KMS-11 (cell line): ENCODE measurements around the gene CASD1.

Experiments
- H2AFZ ChIP-seq: fragments of 200-600 bp; sonication (generic); 2 replicates; pipeline ENCODE4 v1.6.1; 2016; ENCODE audit warnings: antibody characterized with exemption, mixed run types, low read depth
- H3K27ac ChIP-seq: fragments of 200-600 bp; sonication (generic); 2 replicates; pipeline ENCODE4 v1.6.1; 2016; ENCODE audit warnings: mild to moderate bottlenecking, mixed run types
- H3K27me3 ChIP-seq: fragments of 200-600 bp; sonication (generic); 2 replicates; pipeline ENCODE4 v1.6.1; 2017; ENCODE audit warnings: mild to moderate bottlenecking, low read depth, mixed run types, moderate library complexity; ENCODE audit not compliant: insufficient read depth
- H3K36me3 ChIP-seq: fragments of 200-600 bp; sonication (generic); 2 replicates; pipeline ENCODE4 v1.6.1; 2017; ENCODE audit warnings: mild to moderate bottlenecking, mixed run types; ENCODE audit not compliant: insufficient read depth
- H3K4me1 ChIP-seq: fragments of 200-600 bp; sonication (generic); 2 replicates; pipeline ENCODE4 v1.6.1; 2016; ENCODE audit warnings: mild to moderate bottlenecking, low read depth, mixed run types; ENCODE audit not compliant: poor library complexity, severe bottlenecking
- H3K4me2 ChIP-seq: fragments of 200-600 bp; sonication (generic); 2 replicates; pipeline ENCODE4 v1.7.0; 2016; ENCODE audit warnings: mild to moderate bottlenecking, mixed run types
- H3K4me3 ChIP-seq: fragments of 200-600 bp; sonication (generic); IDR thresholded peaks from 2 replicates; pipeline ENCODE4 v1.6.1; 2017; ENCODE audit warnings: low read depth, low read length, mixed read lengths; ENCODE audit not compliant: insufficient read depth
- H3K79me2 ChIP-seq: fragments of 200-600 bp; sonication (generic); 2 replicates; pipeline ENCODE4 v1.6.1; 2016; ENCODE audit warnings: low read depth, mixed run types; ENCODE audit not compliant: insufficient read depth
- H3K9ac ChIP-seq: fragments of 200-600 bp; sonication (generic); 2 replicates; pipeline ENCODE4 v1.6.1; 2016; ENCODE audit warnings: mild to moderate bottlenecking, mixed run types
- H4K20me1 ChIP-seq: fragments of 200-600 bp; sonication (generic); 2 replicates; pipeline ENCODE4 v1.6.1; 2016; ENCODE audit warnings: mild to moderate bottlenecking, mixed run types; ENCODE audit not compliant: insufficient read depth
- TF ChIP-seq, protein P1 (sequence below): fragments of 200-600 bp; sonication (generic); conservative IDR thresholded peaks from 2 replicates; pipeline ENCODE4 v1.6.1; 2017; ENCODE audit warnings: low read depth, mild to moderate bottlenecking, antibody characterized with exemption, low read length, moderate library complexity, mixed read lengths

CASD1 gene

DNA sequence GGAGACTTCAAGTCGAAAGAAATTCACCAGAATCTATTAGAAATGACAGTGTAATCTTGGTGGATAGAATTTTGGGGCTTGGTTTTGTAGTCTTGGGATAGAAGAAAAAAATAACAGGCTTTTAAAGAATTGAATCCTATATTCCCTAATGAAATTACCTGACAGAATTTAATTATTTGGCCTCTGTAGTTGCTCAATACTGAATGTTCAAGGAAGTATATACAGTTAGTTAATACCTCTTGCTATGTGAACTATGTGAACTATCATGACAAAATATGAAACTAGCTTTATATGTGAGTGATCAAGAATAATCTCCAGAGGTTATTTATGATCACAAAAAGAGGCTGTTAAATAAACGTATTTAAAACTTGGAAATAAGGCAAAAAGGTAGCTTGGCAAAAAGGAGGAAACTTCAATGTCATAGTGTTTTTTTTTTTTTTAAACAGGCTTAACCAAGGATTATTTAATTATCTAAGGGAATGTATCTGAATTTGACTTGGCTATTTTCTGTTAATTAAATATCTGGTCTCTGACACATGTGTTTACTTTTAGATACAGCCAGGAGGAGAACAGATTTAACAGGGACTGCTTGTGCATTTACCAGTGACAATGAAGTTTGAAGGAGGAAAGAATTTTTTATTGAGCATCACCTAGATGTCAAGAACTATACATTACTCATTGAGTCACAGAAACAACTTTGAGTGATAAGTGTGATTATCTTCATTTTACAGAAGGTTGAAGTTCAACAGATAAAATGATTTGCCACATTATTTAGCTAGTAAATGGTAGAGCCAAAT lies 11.5 kb upstream of the CASD1 start:
- H2AFZ ChIP-seq, result no peak overlapping the region
- H4K20me1 ChIP-seq, result no peaks in the 10 kb centered on the region
- no peaks in the 10 kb centered on the region for H3K36me3 ChIP-seq
- H3K4me1 ChIP-seq, result peaks cover 1% of the 10 kb centered on the region
- H3K4me2 ChIP-seq, result no peak overlapping the region
- no peaks in the 10 kb centered on the region for H3K27me3 ChIP-seq
- no peak overlapping the region for H3K4me3 ChIP-seq
- H3K27ac ChIP-seq, result no peak overlapping the region
- H3K79me2 ChIP-seq, result no peaks in the 10 kb centered on the region
- H3K9ac ChIP-seq, result no peak overlapping the region
- TF ChIP-seq, protein P1, sequence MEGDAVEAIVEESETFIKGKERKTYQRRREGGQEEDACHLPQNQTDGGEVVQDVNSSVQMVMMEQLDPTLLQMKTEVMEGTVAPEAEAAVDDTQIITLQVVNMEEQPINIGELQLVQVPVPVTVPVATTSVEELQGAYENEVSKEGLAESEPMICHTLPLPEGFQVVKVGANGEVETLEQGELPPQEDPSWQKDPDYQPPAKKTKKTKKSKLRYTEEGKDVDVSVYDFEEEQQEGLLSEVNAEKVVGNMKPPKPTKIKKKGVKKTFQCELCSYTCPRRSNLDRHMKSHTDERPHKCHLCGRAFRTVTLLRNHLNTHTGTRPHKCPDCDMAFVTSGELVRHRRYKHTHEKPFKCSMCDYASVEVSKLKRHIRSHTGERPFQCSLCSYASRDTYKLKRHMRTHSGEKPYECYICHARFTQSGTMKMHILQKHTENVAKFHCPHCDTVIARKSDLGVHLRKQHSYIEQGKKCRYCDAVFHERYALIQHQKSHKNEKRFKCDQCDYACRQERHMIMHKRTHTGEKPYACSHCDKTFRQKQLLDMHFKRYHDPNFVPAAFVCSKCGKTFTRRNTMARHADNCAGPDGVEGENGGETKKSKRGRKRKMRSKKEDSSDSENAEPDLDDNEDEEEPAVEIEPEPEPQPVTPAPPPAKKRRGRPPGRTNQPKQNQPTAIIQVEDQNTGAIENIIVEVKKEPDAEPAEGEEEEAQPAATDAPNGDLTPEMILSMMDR, result no peak

GRCh38 chr7:94498918-94499317 lies 10.7 kb upstream of the CASD1 start:
- no peaks in the 10 kb centered on the region for H3K79me2 ChIP-seq
- H3K9ac ChIP-seq, result no peak overlapping the region
- TF ChIP-seq, protein P1, result no peak
- no peak overlapping the region for H3K4me3 ChIP-seq
- no peak overlapping the region for H3K27ac ChIP-seq
- H3K27me3 ChIP-seq, result no peaks in the 10 kb centered on the region
- no peaks in the 10 kb centered on the region for H3K36me3 ChIP-seq
- no peaks in the 10 kb centered on the region for H3K4me1 ChIP-seq
- H2AFZ ChIP-seq, result no peak overlapping the region
- H4K20me1 ChIP-seq, result no peaks in the 10 kb centered on the region
- no peak overlapping the region for H3K4me2 ChIP-seq

GRCh38 chr7:94507462-94507861 lies 2.1 kb upstream of the CASD1 start:
- no peak overlapping the region for H3K4me2 ChIP-seq
- H3K27ac ChIP-seq, result no peak overlapping the region
- H3K9ac ChIP-seq, result no peak overlapping the region
- TF ChIP-seq, protein P1, result no peak
- no peaks in the 10 kb centered on the region for H3K27me3 ChIP-seq
- H3K4me1 ChIP-seq, result peaks cover 17% of the 10 kb centered on the region
- no peaks in the 10 kb centered on the region for H3K36me3 ChIP-seq
- peaks cover 22% of the 10 kb centered on the region; the same call in 1 of the 2 replicates for H3K79me2 ChIP-seq
- no peaks in the 10 kb centered on the region for H4K20me1 ChIP-seq
- no peak overlapping the region for H2AFZ ChIP-seq
- H3K4me3 ChIP-seq, result no peak overlapping the region

GRCh38 chr7:94507962-94508361 lies 1.6 kb upstream of the CASD1 start:
- H3K79me2 ChIP-seq, result peaks cover 27% of the 10 kb centered on the region; the same call in 1 of the 2 replicates
- H4K20me1 ChIP-seq, result no peaks in the 10 kb centered on the region
- no peak overlapping the region for H3K4me3 ChIP-seq
- TF ChIP-seq, protein P1, result no peak
- no peaks in the 10 kb centered on the region for H3K36me3 ChIP-seq
- no peak overlapping the region for H3K27ac ChIP-seq
- no peaks in the 10 kb centered on the region for H3K27me3 ChIP-seq
- H3K4me2 ChIP-seq, result no peak overlapping the region
- no peak overlapping the region for H3K9ac ChIP-seq
- peaks cover 19% of the 10 kb centered on the region for H3K4me1 ChIP-seq
- no peak overlapping the region for H2AFZ ChIP-seq
